Measurements from ENCODE around the gene TRH. TPM values are rescaled to one million over a fixed set of nuclear protein-coding genes. Genes with fewer than 3 reads are reported as not detected.

Gene TRH
- not detected for total RNA-seq

- intact Hi-C loops (cut with micrococcal nuclease) = no loop called here
- ChIA-PET CTCF (interaction anchor here (1.4 kb wide), 1 partner anchor 32 kb away, joined by 5 read pairs; no protein-coding TSS in a partner anchor), POLR2A (no interaction called here)
- Mint-ChIP-seq H3K4me1 (ENCODE audit: low read depth) (peaks cover 7% of the 10 kb centered on the region), H3K27me3 (peaks cover 43% of the 10 kb centered on the region), H3K36me3 (ENCODE audit: low read depth) (no peaks in the 10 kb centered on the region), H3K27ac (no peak within 1 kb of the TSS), H3K9me3 (no peaks in the 10 kb centered on the region), H3K4me3 (peak within 1 kb of the TSS; percentile 53)
- ATAC-seq (no peak), DNase-seq (no peak)
- no peak for TF ChIP-seq CTCF (IDR thresholded peaks at IDR 0.05)
These were observed at the start of gene TRH for GRCh38 chr3:129974564-129974832. Gene TRH, plus strand, starts transcription at chr3:129974720. Its CDS starts 1,097 bp downstream, at chr3:129975817.

- ATAC-seq (no peak), DNase-seq (no peak)
- intact Hi-C loops (cut with micrococcal nuclease) = no loop called here
- POLR2A ChIA-PET = no interaction called here
- H3K36me3 Mint-ChIP-seq (ENCODE audit: low read depth) = no peaks in the 10 kb centered on the region
- TF ChIP-seq CTCF (IDR thresholded peaks at IDR 0.05) = no peak
- CTCF ChIA-PET = interaction anchor here (1.3 kb wide), 1 partner anchor 299 kb away, joined by 3 read pairs; no protein-coding TSS in a partner anchor
- H3K9me3 Mint-ChIP-seq = peaks cover 11% of the 10 kb centered on the region
- H3K4me3 Mint-ChIP-seq = no peak overlapping the region
- H3K27ac Mint-ChIP-seq = no peak overlapping the region
- H3K4me1 Mint-ChIP-seq (ENCODE audit: low read depth) = no peaks in the 10 kb centered on the region
- H3K27me3 Mint-ChIP-seq = peaks cover 4% of the 10 kb centered on the region
These were observed 47.4 kb upstream of the TRH start for GRCh38 chr3:129927072-129927471.

GRCh38 chr3:129929383-129929782 lies 45.1 kb upstream of the TRH start:
- Mint-ChIP-seq H3K36me3 (ENCODE audit: low read depth) (no peaks in the 10 kb centered on the region), H3K27me3 (peaks cover 2% of the 10 kb centered on the region), H3K4me3 (no peak overlapping the region), H3K9me3 (peaks cover 9% of the 10 kb centered on the region), H3K27ac (no peak overlapping the region), H3K4me1 (ENCODE audit: low read depth) (no peaks in the 10 kb centered on the region)
- ChIA-PET CTCF (interaction anchor here (0.7 to 1.1 kb wide), 3 partner anchors 13 to 439 kb away, joined by 3 to 4 read pairs (median 3); no protein-coding TSS in a partner anchor), POLR2A (no interaction called here)
- DNase-seq = no peak
- intact Hi-C loops (cut with micrococcal nuclease) = no loop called here
- ATAC-seq = no peak
- no peak for TF ChIP-seq CTCF (IDR thresholded peaks at IDR 0.05)

GRCh38 chr3:129933471-129933870 lies 41.0 kb upstream of the TRH start:
- H3K27ac Mint-ChIP-seq = no peak overlapping the region
- TF ChIP-seq CTCF (IDR thresholded peaks at IDR 0.05) = no peak
- H3K9me3 Mint-ChIP-seq = peaks cover 6% of the 10 kb centered on the region
- intact Hi-C loops (cut with micrococcal nuclease) = loop anchor here (5.0 to 10.0 kb wide), 3 partner anchors 106 to 439 kb away; no protein-coding TSS in a partner anchor
- no peak for ATAC-seq
- H3K4me3 Mint-ChIP-seq = no peak overlapping the region
- ChIA-PET POLR2A (no interaction called here), CTCF (interaction anchor here (0.9 to 2.5 kb wide), 19 partner anchors 9 to 443 kb away, joined by 3 to 12 read pairs (median 4); no protein-coding TSS in a partner anchor)
- no peaks in the 10 kb centered on the region for H3K27me3 Mint-ChIP-seq
- DNase-seq = no peak
- no peaks in the 10 kb centered on the region for H3K36me3 Mint-ChIP-seq (ENCODE audit: low read depth)
- H3K4me1 Mint-ChIP-seq (ENCODE audit: low read depth) = peaks cover 2% of the 10 kb centered on the region

GRCh38 chr3:129934234-129935123 lies 40.0 kb upstream of the TRH start:
- Mint-ChIP-seq H3K4me1 (ENCODE audit: low read depth) (peaks cover 2% of the 10 kb centered on the region), H3K9me3 (peaks cover 3% of the 10 kb centered on the region), H3K27me3 (no peaks in the 10 kb centered on the region), H3K27ac (no peak overlapping the region), H3K36me3 (ENCODE audit: low read depth) (no peaks in the 10 kb centered on the region), H3K4me3 (no peak overlapping the region)
- intact Hi-C loops (cut with micrococcal nuclease) = loop anchor here (1.0 to 10.0 kb wide), 4 partner anchors 107 to 440 kb away; no protein-coding TSS in a partner anchor
- DNase-seq (peak; percentile 48), ATAC-seq (peak; percentile 61)
- peak; percentile 94 for TF ChIP-seq CTCF (IDR thresholded peaks at IDR 0.05)
- ChIA-PET CTCF (interaction anchor here (0.7 to 2.5 kb wide), 23 partner anchors 8 to 444 kb away, joined by 3 to 12 read pairs (median 4); no protein-coding TSS in a partner anchor), POLR2A (no interaction called here)
